A549 treated with DMSO at 1 μM for 4 hours (cell line): Measurements from ENCODE around the gene GPATCH4. TPM values are rescaled to one million over a fixed set of nuclear protein-coding genes. Genes with fewer than 3 reads are reported as not detected.

Source experiments
- total RNA-seq: library from RNA; stranded (reverse); fragments of 200-300 nt; extraction: Qiagen RNA extraction; gene quantifications from 5 replicates; pipeline ENCODE4 v1.2.3, GENCODE V29; 2022; ENCODE audit warnings: low read depth

The GPATCH4 gene
- total RNA-seq: 70.5 to 101 TPM (median 74.6 TPM) in 5 replicates

GRCh38 chr1:156601122-156601830 lies at the start of gene GPATCH4:
Gene GPATCH4 (minus strand): TSS chr1:156601479.

GRCh38 chr1:156641761-156642264 lies 40.5 kb upstream of the GPATCH4 start, which contains the start of gene BCAN:
Gene BCAN (plus strand): TSS chr1:156642117. CDS start chr1:156646055, 3,938 bp downstream.

GRCh38 chr1:156618853-156619581 lies 17.7 kb upstream of the GPATCH4 start, which contains the start of gene HAPLN2:
Gene HAPLN2 (plus strand): TSS chr1:156619415. CDS start chr1:156623491, 4,076 bp downstream.

DNA sequence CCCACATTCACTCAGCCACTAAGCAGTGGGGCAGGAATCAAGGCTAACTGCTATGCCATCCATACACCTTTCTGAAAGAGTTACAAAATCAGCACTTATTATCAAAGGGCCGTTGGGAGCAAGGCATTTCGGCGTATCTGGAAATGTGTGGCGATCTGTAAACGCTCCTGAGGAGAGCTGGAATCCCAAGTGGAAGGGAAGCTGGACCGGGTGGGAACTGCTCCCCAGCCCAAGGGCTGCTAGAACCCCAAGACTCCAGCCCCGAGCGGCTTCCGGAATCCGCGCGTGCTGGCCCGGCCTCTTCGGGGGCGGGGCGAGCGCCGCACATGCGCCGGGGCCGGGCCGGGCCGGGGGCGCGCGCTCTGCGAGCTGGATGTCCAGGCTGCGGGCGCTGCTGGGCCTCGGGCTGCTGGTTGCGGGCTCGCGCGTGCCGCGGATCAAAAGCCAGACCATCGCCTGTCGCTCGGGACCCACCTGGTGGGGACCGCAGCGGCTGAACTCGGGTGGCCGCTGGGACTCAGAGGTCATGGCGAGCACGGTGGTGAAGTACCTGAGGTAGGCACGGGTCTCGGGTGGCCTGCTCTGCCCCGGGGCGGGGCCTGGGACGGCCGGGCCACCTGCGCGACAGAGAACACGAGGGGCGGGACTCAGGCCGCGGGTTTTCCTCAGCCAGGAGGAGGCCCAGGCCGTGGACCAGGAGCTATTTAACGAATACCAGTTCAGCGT lies 9.7 kb downstream of the GPATCH4 start, which contains the start of gene NAXE:
TSS of gene NAXE (plus strand) at position 345 of the 726 bp plus-strand sequence. CDS start at position 374, 29 bp downstream.

DNA sequence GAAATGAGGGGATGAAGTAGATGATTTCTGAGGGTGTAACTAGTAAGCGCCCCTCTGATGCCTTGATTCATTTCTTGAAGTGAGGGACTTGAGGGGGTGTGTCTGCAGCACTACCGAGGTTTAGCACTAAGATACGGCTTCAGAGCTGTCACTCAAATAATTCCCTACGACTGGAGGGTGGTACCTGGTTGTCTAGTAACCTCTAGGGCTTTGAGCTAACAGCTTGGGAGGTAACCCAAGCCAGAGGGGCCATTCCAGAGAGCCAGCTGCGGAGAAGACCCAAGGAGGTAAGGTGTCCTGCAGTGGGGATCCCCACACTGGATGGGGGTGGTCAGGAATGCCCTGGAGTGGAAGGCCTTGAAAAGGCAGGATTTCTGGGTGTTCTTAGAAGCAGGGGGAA lies 21.8 kb downstream of the GPATCH4 start, which contains the start of gene TTC24:
TSS of gene TTC24 (plus strand) at position 252 of the 400 bp plus-strand sequence. CDS start 1,642 bp downstream, outside the sequence.

GRCh38 chr1:156571919-156572662 lies 29.2 kb downstream of the GPATCH4 start, which contains the start of gene IQGAP3:
Gene IQGAP3 (minus strand): TSS chr1:156572565. CDS start chr1:156572529, 36 bp downstream.

Other genes with a start within 250 kb of the GPATCH4 start
- not detected in 5 replicates for gene RHBG, start 232.3 kb downstream of the GPATCH4 start, total RNA-seq
- gene MEF2D, start 100.7 kb downstream of the GPATCH4 start, total RNA-seq: 28.0 to 35.6 TPM (median 34.0 TPM) in 5 replicates
- 11.7 to 19.1 TPM (median 16.5 TPM) in 5 replicates for gene IQGAP3, start 28.9 kb downstream of the GPATCH4 start, total RNA-seq
- not detected in 5 replicates for gene TTC24, start 21.8 kb downstream of the GPATCH4 start, total RNA-seq
- 155 to 171 TPM (median 161 TPM) in 5 replicates for gene NAXE, start 9.7 kb downstream of the GPATCH4 start, total RNA-seq
- gene HAPLN2, start 17.9 kb upstream of the GPATCH4 start, total RNA-seq: 0.05 to 0.19 TPM in 2 of 5 replicates, not detected in the others
- 0.08 to 0.12 TPM in 2 of 5 replicates, not detected in the others for gene BCAN, start 40.6 kb upstream of the GPATCH4 start, total RNA-seq
- 1.4 to 1.8 TPM (median 1.6 TPM) in 5 replicates for gene NES, start 75.9 kb upstream of the GPATCH4 start, total RNA-seq
- gene CRABP2, start 104.1 kb upstream of the GPATCH4 start, total RNA-seq: 9.9 to 13.9 TPM (median 11.1 TPM) in 5 replicates
- gene METTL25B, start 127.0 kb upstream of the GPATCH4 start, total RNA-seq: 23.0 to 26.9 TPM (median 24.1 TPM) in 5 replicates
- gene ISG20L2, start 127.3 kb upstream of the GPATCH4 start, total RNA-seq: 44.5 to 58.6 TPM (median 50.0 TPM) in 5 replicates
- 176 to 202 TPM (median 189 TPM) in 5 replicates for gene MRPL24, start 139.6 kb upstream of the GPATCH4 start, total RNA-seq
- gene HDGF, start 150.2 kb upstream of the GPATCH4 start, total RNA-seq: 455 to 497 TPM (median 464 TPM) in 5 replicates
- gene PRCC, start 166.1 kb upstream of the GPATCH4 start, total RNA-seq: 69.7 to 82.0 TPM (median 76.7 TPM) in 5 replicates
- gene SH2D2A, start 215.4 kb upstream of the GPATCH4 start, total RNA-seq: 3.9 to 5.1 TPM (median 4.7 TPM) in 5 replicates